ENCODE data around the gene ADGRG3. TPM values are rescaled to one million over a fixed set of nuclear protein-coding genes. Genes with fewer than 3 reads are reported as not detected.

ADGRG3 gene
- total and polyA plus RNA-seq, 10 of the 15 experiments (the other 5 are each of a cell fraction or from before 2014, with no cell fraction given) = 0.10 to 0.11 (median 0.10) TPM; not detected in 7

GRCh38 chr16:57699481-57699880 lies 31.4 kb downstream of the ADGRG3 start:
- RAD21 ChIA-PET (ENCODE audit: unreplicated experiment) = no interaction called here
- Histone ChIP-seq H3K9me3 (replicated peaks; ENCODE audit: control insufficient read depth, insufficient read depth, low read length) (no peaks in the 10 kb centered on the region), H3K27me3 (replicated peaks in 1 of 2; ENCODE audit: control insufficient read depth in 2 of 2, insufficient read depth in 2 of 2, low read length in 1 of 2) (no peaks in the 10 kb centered on the region; a peak in 1 of 4 replicates), H4K20me1 (ENCODE audit: control insufficient read depth, insufficient read depth) (no peaks in the 10 kb centered on the region), H3K9ac (ENCODE audit: control insufficient read depth, insufficient read depth, low read length) (no peak overlapping the region), H2AFZ (ENCODE audit: control insufficient read depth, low read depth, low read length) (no peak overlapping the region), H3K4me2 (ENCODE audit: control insufficient read depth, insufficient read depth) (no peak overlapping the region), H3K79me2 (ENCODE audit: control insufficient read depth, insufficient read depth, low read length) (no peaks in the 10 kb centered on the region), H3K4me3 (no peak overlapping the region), H3K27ac (ENCODE audit: control insufficient read depth, insufficient read depth) (no peak overlapping the region), H3K36me3 (ENCODE audit: control insufficient read depth in 2 of 2, insufficient read depth in 2 of 2, low read length in 1 of 2) (no peaks in the 10 kb centered on the region), H3K4me1 (ENCODE audit: control insufficient read depth, insufficient read depth, low read length) (no peaks in the 10 kb centered on the region)
- 53% methylated on average over 3 of the region's 3 CpGs for WGBS (ENCODE audit: insufficient coverage, insufficient replicate concordance, low lambda C conversion rate, missing lambda C conversion rate)
- intact Hi-C loops (cut with micrococcal nuclease; ENCODE audit: unreplicated experiment) (no loop called here), in situ Hi-C loops (cut with MboI) (no loop called here)
- DNase-seq (ENCODE audit: low read depth, low spot score) = no peak
- TF ChIP-seq ATF3 (IDR thresholded peaks at IDR 0.05; ENCODE audit: borderline replicate concordance, extremely low read depth, low read depth, low read length) = no peak
- TF ChIP-seq PML (IDR thresholded peaks at IDR 0.05; ENCODE audit: low read length) = no peak
- no peak for TF ChIP-seq NFYB (IDR thresholded peaks at IDR 0.05; ENCODE audit: insufficient read depth, low read depth, low read length)
- no peak for TF ChIP-seq DPF2 (IDR thresholded peaks at IDR 0.05)
- TF ChIP-seq SUPT20H (IDR thresholded peaks at IDR 0.05; ENCODE audit: borderline replicate concordance, control insufficient read depth, low read depth, low read length) = no peak
- TF ChIP-seq REST (IDR thresholded peaks at IDR 0.05; ENCODE audit: low read depth, low read length) = no peak
- TF ChIP-seq MAX (IDR thresholded peaks at IDR 0.05; ENCODE audit: low read depth, low read length) = no peak
- no peak for TF ChIP-seq SUZ12 (IDR thresholded peaks at IDR 0.05; ENCODE audit: unreplicated experiment)
- TF ChIP-seq IRF4 (IDR thresholded peaks at IDR 0.05; ENCODE audit: low read depth, low read length) = no peak
- TF ChIP-seq CBX3 (IDR thresholded peaks at IDR 0.05; ENCODE audit: borderline replicate concordance, low read depth) = no peak
- TF ChIP-seq CEBPB (IDR thresholded peaks at IDR 0.05; ENCODE audit: borderline replicate concordance in 1 of 2, low read depth in 2 of 2, low read length in 2 of 2) = no peak
- no peak for TF ChIP-seq YBX1 (IDR thresholded peaks at IDR 0.05)
- no peak for TF ChIP-seq RAD51 (IDR thresholded peaks at IDR 0.05)
- no peak for TF ChIP-seq ZNF622 (IDR thresholded peaks at IDR 0.05)
- TF ChIP-seq ASH2L (IDR thresholded peaks at IDR 0.05; ENCODE audit: borderline replicate concordance, low read depth) = no peak
- TF ChIP-seq CEBPZ (IDR thresholded peaks at IDR 0.05; ENCODE audit: low read depth, low read length) = no peak
- no TSS peak for BruUV-seq (replicated peaks)
- SMC1A ChIA-PET (ENCODE audit: uncharacterized antibody, unreplicated experiment) = interaction anchor here (0.9 kb wide), 1 partner anchor 9 kb away, joined by 3 read pairs; no protein-coding TSS in a partner anchor
- no peak for FAIRE-seq
- POLR2A ChIA-PET = no interaction called here
- CTCF ChIA-PET = no interaction called here
- no peak for ATAC-seq
